Coronary artery (tissue), 2 donors: ENCODE data around the gene FXR2.

Experiments
- DNase-seq: peaks from one replicate; pipeline ENCODE4 v3.0.0-alpha.2; 2017; ENCODE audit warnings: low spot score
- H3K27ac ChIP-seq, 2 donors: fragments of 200-600 bp; sonication (generic); one replicate each; pipeline ENCODE4 v1.5.1; 2016 to 2019
- H3K4me3 ChIP-seq: fragments of 200-600 bp; sonication (generic); 2 replicates; pipeline ENCODE4 v1.5.1; 2016; ENCODE audit warnings: mild to moderate bottlenecking, moderate library complexity
- TF ChIP-seq, protein P1 (sequence below): fragments of 200-600 bp; sonication (generic); IDR thresholded peaks from one replicate; pipeline ENCODE4 v1.5.1; 2019; ENCODE audit warnings: antibody characterized with exemption

FXR2 gene

DNA sequence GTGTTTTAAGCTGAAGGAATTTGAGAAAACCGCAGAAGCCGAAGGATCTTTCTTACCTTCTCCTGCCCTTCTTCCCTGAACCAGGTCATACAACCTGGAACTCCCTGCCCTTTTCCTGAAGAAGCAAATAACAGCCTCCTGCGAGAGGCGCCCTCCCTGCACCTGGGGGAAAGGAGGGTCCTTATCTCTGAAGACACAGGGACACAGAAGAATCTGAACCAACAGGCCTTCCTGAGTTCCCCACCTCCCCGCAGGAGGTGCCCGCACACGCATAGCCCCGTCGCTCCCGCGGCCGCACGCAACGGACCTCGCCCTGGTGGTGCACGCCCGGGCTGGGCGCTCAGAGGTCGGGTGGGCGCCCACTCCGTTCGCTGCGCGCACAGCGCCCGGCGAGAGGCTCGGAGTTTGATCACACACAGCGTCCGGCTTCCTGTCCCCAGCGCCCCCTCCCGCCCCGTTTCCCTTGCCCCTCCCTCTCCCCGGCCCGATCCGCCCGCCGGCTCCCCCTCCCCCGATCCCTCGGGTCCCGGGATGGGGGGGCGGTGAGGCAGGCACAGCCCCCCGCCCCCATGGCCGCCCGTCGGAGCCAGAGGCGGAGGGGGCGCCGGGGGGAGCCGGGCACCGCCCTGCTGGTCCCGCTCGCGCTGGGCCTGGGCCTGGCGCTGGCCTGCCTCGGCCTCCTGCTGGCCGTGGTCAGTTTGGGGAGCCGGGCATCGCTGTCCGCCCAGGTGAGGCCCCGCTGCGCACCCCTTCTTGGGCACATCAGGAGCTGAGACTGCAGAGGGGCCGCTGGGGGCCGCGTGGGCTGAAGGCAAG lies 65.9 kb downstream of the FXR2 start, which contains the start of gene TNFSF12:
Gene TNFSF12, plus strand, starts transcription at position 474 of the 816 bp plus-strand sequence. Its CDS starts 96 bp downstream, at position 570.
- DNase-seq, result peak; percentile 78
- TF ChIP-seq, protein P1, sequence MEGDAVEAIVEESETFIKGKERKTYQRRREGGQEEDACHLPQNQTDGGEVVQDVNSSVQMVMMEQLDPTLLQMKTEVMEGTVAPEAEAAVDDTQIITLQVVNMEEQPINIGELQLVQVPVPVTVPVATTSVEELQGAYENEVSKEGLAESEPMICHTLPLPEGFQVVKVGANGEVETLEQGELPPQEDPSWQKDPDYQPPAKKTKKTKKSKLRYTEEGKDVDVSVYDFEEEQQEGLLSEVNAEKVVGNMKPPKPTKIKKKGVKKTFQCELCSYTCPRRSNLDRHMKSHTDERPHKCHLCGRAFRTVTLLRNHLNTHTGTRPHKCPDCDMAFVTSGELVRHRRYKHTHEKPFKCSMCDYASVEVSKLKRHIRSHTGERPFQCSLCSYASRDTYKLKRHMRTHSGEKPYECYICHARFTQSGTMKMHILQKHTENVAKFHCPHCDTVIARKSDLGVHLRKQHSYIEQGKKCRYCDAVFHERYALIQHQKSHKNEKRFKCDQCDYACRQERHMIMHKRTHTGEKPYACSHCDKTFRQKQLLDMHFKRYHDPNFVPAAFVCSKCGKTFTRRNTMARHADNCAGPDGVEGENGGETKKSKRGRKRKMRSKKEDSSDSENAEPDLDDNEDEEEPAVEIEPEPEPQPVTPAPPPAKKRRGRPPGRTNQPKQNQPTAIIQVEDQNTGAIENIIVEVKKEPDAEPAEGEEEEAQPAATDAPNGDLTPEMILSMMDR, result no peak
- Histone ChIP-seq H3K4me3 (peak within 1 kb of the TSS; percentile 75), H3K27ac (peak within 1 kb of the TSS; percentile 93)

DNA sequence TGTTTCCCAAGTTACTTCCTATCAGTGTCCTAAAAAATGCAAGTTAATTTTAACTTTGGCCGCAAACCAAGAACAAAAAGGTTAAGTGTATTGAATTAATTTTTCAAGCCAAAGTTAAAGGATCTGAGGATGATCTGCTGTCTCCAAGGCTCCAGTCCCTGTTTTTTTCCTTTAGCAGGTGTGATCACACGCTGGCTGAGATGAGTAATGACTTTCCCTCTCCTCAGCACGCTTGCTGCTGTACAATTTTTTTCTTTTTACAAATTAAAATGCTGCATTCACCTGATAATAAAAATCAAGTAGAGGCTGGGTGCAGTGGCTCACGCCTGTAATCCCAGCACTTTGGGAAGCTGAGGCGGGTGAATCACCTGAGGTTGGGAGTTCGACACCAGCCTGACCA lies 69.8 kb downstream of the FXR2 start:
- H3K4me3 ChIP-seq, result no peak overlapping the region

More for the DNA sequence above, 69.8 kb downstream of the FXR2 start:
- DNase-seq, result no peak
- TF ChIP-seq, protein P1, result no peak
- H3K27ac ChIP-seq, result peak overlapping the region in 1 of 2 donors; percentile 54
